ENCODE results near the gene EVA1A. TPM values are rescaled to one million over a fixed set of nuclear protein-coding genes. Genes with fewer than 3 reads are reported as not detected.
A peak's percentile ranks its signal among the peaks of the same experiment; 100 is the strongest.

The EVA1A gene
- total RNA-seq, 2 experiments from 2014 or later = not detected

DNA sequence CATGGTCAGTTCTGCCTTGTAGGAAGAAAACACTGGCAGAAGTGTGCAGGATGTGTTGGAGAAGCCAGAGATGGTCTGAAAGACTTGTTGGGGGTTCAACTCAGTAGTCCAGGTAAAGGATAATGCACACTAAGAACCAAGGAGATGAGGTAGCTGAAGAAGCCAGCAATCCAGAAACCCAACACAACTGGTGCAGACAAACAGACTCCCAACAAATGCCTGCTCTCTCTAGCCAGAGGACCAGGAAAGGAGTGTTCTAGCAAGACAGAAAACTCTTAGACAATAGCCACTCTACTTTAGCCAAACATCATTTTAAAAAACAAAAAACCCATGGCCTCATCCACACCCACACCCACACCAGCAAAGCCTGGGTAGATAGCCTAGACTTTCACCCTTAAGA is 33.9 kb downstream of the EVA1A start:
- CTCF ChIA-PET = interaction anchor here (0.8 kb wide), 1 partner anchor 82 kb away, joined by 3 read pairs; no protein-coding TSS in a partner anchor
- Mint-ChIP-seq H3K27ac (no peak overlapping the region), H3K9me3 (no peaks in the 10 kb centered on the region), H3K4me1 (ENCODE audit: low read depth) (no peaks in the 10 kb centered on the region), H3K4me3 (no peak overlapping the region), H3K36me3 (ENCODE audit: low read depth) (no peaks in the 10 kb centered on the region), H3K27me3 (ENCODE audit: low read depth) (peaks cover 16% of the 10 kb centered on the region)
- intact Hi-C loops (cut with micrococcal nuclease) = no loop called here
- no peak for DNase-seq

DNA sequence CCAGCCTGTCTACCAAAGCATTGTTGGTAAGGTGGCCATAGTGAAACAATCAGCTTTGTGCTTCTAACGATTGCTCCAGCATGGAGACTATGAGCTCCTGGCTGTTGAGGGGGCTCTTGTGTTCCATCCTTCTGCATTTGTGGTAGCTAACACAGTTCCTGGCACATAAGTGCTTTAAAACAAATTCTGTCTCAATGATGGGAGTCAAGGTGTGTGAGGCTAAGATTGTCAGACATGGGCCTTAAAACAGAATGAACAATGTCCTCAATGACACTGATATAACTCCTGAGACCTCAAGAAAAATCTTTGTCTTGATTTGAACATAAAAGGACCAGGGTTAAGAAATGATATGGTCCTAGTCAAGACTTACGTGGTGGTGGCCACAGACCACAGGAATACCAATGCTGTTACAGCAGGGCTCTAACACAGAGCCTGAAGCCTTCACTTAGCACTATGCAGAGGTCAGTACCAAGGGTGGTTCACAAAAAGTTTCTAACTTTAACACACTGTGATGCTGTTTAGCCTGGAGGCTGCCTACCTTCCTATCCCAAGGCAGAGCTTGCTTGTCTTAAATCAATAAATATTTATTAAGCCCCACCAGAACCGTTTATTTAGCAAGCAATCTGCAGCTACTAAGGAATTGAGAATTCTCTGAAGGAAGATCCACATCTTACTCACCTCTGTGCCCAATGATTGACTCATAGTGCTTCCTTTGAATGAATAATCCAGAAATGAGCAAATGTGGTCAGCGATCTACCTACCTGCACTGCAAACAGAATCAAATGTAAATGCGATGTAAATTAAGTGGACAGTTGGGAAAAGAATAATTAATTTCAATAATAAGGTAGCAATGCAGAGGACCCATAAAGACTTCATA is 35.1 kb downstream of the EVA1A start:
- Mint-ChIP-seq H3K27ac (no peak overlapping the region), H3K36me3 (ENCODE audit: low read depth) (no peaks in the 10 kb centered on the region), H3K9me3 (no peaks in the 10 kb centered on the region), H3K4me1 (ENCODE audit: low read depth) (no peaks in the 10 kb centered on the region), H3K4me3 (no peak overlapping the region), H3K27me3 (ENCODE audit: low read depth) (peaks cover 16% of the 10 kb centered on the region)
- intact Hi-C loops (cut with micrococcal nuclease) = no loop called here
- no peak for DNase-seq
- CTCF ChIA-PET = interaction anchor here (0.8 kb wide), 1 partner anchor 83 kb away, joined by 3 read pairs; no protein-coding TSS in a partner anchor

DNA sequence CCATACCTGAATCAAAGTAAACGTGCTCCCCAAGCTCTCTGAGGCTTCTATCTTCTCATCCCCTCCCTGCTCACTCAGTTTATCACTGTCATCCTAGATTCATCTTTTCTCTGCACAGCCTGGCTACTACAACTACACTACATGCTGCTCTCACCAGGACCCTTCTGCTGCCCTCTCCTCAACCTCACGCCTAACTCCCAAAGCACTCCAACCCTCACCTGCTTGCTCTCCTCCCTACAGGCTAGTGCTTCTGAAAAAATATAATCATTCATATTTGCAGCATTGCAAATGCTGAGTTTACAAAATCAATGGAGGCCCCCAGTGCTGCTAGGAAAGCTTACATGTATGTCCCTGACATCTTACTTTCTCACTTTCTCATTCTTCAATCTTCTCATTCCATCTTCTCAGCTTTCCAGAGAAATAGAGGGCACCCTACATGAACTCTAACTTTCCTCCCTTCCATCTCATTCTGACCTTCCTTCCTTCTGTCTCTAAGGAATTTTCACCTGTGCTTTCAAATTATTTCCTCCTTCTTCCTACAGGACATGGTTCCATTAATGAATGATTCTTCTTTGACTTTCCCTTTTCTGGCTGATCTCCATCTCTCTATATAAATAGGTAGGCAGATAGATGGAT is 36.3 kb downstream of the EVA1A start:
- H3K36me3 Mint-ChIP-seq (ENCODE audit: low read depth) = no peaks in the 10 kb centered on the region
- H3K4me3 Mint-ChIP-seq = no peak overlapping the region
- H3K4me1 Mint-ChIP-seq (ENCODE audit: low read depth) = no peaks in the 10 kb centered on the region
- CTCF ChIA-PET = interaction anchor here (0.6 kb wide), 1 partner anchor 86 kb away, joined by 4 read pairs; no protein-coding TSS in a partner anchor
- no peaks in the 10 kb centered on the region for H3K9me3 Mint-ChIP-seq
- intact Hi-C loops (cut with micrococcal nuclease) = no loop called here
- no peak for DNase-seq
- peaks cover 14% of the 10 kb centered on the region for H3K27me3 Mint-ChIP-seq (ENCODE audit: low read depth)
- H3K27ac Mint-ChIP-seq = no peak overlapping the region

DNA sequence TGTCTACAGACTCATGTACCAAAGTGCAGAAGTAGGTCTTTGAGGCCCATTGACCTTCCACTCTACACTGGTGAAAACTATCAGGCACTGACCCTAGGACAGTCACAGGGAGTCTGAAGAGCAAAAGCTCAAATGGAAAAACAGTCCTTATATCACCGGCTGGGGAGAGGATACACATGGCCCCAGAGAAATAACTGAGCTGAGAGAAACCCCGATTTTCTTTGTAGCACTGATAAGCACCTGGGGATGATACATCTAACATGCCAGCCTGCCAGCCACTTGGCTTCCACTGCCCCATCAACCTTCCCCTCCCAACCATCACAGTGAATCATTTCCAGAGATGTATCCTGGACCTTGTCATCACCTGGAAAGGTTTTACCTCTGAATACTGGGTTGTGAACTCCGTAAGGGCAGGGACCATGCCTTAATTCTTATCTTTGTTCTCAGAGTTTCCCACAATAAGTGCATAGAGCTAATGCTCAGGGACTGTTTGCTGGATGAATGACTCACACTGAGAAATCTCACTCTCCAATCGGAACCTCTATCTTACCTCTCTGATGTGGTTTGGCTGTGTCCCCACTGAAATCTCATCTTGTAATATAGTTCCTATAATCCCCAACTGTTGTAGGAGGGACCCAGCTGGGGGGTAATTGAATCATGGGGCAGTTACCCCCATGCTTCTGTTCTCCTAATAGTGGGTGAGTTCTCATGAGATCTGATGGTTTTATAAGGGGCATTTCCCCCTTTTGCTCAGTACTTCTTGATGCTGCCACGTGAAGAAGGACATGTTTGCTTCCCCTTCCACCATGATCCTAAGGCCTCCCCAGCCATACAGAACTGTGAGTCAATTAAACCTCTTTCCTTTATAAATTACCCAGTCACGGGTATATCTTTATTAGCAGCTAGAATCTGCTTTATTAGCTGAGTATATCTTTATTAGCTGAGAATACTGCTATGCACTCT is 37.1 kb downstream of the EVA1A start:
- H3K4me3 Mint-ChIP-seq = no peak overlapping the region
- intact Hi-C loops (cut with micrococcal nuclease) = no loop called here

DNA sequence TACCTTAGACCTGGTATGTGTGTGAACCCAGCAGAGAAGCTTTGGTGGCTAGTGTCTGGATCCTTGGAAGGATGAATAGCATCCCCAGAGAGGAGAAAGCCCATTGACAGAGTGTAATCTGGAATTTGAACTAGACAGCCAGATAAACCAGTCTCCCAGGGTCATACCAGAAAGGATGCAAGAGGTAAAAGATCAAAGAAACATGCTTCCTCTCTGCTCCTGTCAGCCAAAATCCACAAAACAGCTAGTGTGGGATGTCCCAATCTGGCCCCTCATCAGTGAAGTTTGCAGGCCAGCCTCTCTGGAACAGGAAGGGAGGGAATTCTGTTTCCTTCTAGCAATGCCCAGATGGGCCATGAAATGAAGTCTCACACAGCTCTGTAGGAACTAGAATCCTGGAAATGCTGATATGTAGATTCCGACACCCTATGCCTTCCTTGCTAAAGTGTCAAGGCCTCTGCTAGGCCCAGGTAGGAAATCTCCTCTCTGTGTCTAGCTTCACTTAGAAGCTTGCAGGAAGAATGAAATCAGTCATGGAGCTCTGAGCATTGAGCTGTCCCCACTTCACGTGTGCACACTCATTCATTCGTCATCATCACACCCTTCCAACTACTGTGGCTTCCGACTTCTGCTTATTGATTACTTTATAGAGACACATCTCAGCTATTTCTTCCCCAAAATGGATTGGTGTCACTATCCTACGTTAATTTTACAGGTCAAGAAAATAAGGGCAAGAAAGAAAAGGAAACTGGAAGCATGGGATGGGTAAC is 38.0 kb downstream of the EVA1A start:
- intact Hi-C loops (cut with micrococcal nuclease) = no loop called here
- Mint-ChIP-seq H3K4me3 (no peak overlapping the region), H3K4me1 (ENCODE audit: low read depth) (no peaks in the 10 kb centered on the region), H3K9me3 (no peaks in the 10 kb centered on the region), H3K27me3 (ENCODE audit: low read depth) (peaks cover 13% of the 10 kb centered on the region), H3K27ac (no peak overlapping the region), H3K36me3 (ENCODE audit: low read depth) (no peaks in the 10 kb centered on the region)
- CTCF ChIA-PET = no interaction called here
- no peak for DNase-seq

More for the DNA sequence above, 37.1 kb downstream of the EVA1A start:
- no peak overlapping the region for H3K27ac Mint-ChIP-seq
- H3K27me3 Mint-ChIP-seq (ENCODE audit: low read depth) = peaks cover 12% of the 10 kb centered on the region
- no peaks in the 10 kb centered on the region for H3K9me3 Mint-ChIP-seq
- peak; percentile 15 for DNase-seq
- no peaks in the 10 kb centered on the region for H3K4me1 Mint-ChIP-seq (ENCODE audit: low read depth)
- no peaks in the 10 kb centered on the region for H3K36me3 Mint-ChIP-seq (ENCODE audit: low read depth)
- CTCF ChIA-PET = interaction anchor here (0.6 kb wide), 1 partner anchor 87 kb away, joined by 4 read pairs; no protein-coding TSS in a partner anchor

DNA sequence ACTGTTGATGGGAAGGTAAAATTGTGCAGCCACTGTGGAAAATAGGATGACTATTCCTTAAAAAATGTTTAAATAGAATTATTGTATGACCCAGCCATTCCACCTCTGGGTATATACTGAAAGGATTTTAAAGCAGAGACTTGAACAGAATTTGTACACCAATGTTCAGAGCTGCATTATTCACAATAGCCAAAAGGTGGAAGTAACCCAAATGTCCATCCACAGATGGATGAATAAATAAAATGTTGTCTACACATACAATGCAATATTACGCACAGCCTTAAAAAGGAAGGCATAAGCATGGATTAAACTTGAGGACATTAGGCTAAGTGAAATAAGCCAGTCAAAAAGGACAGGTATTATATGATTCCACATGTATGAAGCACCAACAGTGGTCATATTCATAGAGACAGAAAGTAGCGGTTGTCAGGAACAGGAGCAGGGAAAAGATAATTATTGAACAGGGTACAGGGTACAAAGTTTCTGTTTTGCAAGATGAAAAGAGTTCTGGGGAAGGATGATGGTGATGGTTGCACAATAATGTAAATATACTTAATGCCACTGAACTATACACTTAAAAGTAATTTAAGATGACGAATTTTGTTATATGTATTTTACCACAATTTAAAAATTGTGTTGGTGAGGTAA is 39.4 kb downstream of the EVA1A start:
- intact Hi-C loops (cut with micrococcal nuclease) = no loop called here
- no peak overlapping the region for H3K4me3 Mint-ChIP-seq
- CTCF ChIA-PET = no interaction called here
- no peak overlapping the region for H3K27ac Mint-ChIP-seq
- no peaks in the 10 kb centered on the region for H3K36me3 Mint-ChIP-seq (ENCODE audit: low read depth)
- DNase-seq = no peak
- peaks cover 8% of the 10 kb centered on the region for H3K27me3 Mint-ChIP-seq (ENCODE audit: low read depth)
- no peaks in the 10 kb centered on the region for H3K9me3 Mint-ChIP-seq
- H3K4me1 Mint-ChIP-seq (ENCODE audit: low read depth) = no peaks in the 10 kb centered on the region

DNA sequence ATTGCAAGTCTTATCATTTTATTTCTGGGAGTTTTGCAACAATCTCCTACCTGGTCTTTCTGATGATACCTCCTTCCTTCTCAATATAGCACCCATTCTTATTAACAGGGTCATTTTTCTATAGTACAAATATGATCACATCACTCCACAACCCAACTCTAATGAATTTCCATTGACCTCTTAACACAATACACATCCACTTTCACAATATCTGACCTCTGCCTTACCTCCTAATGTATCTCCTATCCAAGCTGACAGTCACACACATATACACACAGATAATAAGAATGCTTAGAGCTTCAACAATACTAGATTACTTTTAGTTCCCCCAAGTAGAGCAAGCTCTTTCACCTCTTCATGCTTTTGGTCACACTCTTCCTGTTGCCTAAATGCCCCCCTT is 40.9 kb downstream of the EVA1A start:
- H3K27ac Mint-ChIP-seq = no peak overlapping the region
- intact Hi-C loops (cut with micrococcal nuclease) = no loop called here
- H3K4me1 Mint-ChIP-seq (ENCODE audit: low read depth) = no peaks in the 10 kb centered on the region
- no peaks in the 10 kb centered on the region for H3K36me3 Mint-ChIP-seq (ENCODE audit: low read depth)
- peaks cover 8% of the 10 kb centered on the region for H3K27me3 Mint-ChIP-seq (ENCODE audit: low read depth)
- no peak for DNase-seq
- CTCF ChIA-PET = interaction anchor here (1.2 kb wide), 1 partner anchor 89 kb away, joined by 3 read pairs; no protein-coding TSS in a partner anchor
- H3K4me3 Mint-ChIP-seq = no peak overlapping the region
- H3K9me3 Mint-ChIP-seq = no peaks in the 10 kb centered on the region

DNA sequence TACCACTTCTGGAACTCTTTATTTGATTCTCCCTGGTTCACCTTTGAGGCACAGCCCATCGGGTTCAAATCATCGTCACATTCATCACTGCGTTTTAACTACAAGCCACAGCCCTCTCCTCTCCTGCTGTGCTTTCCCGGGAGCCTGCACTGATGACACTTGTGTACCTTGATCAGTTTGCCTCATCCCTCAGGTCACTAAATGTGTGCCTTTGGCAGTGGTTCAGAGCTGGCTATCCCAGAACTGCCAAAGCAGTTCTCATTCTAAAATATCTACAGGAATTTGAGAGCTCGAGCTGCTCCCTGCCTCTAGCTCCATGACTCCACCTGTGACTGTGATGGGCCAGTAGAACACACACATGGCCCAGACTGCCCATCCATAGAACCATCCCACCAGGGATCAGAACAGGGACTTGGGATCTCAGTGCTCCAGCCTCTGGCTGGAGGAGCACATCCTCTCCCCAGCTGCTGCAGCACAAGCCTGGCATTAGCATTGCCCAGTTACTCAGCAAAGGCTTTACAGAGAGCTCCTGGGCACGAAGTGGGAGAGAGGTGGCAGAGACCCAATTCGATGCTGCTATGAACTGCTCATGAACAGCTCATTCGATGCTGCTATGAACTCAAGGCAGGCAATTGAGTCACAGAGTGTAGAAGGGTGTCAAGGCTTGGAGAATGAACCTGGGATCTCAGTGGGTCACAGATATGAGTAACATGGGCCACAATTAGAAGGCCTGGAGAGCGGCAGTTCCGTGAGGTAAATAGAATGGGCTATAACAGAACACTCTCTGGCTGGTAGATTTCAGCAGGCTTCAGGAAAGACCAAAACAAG is 41.9 kb downstream of the EVA1A start:
- no peaks in the 10 kb centered on the region for H3K9me3 Mint-ChIP-seq
- H3K4me1 Mint-ChIP-seq (ENCODE audit: low read depth) = no peaks in the 10 kb centered on the region
- CTCF ChIA-PET = interaction anchor here (0.7 kb wide), 1 partner anchor 91 kb away, joined by 3 read pairs; no protein-coding TSS in a partner anchor
- DNase-seq = no peak
- H3K4me3 Mint-ChIP-seq = no peak overlapping the region
- intact Hi-C loops (cut with micrococcal nuclease) = no loop called here
- H3K27me3 Mint-ChIP-seq (ENCODE audit: low read depth) = peaks cover 7% of the 10 kb centered on the region
- H3K27ac Mint-ChIP-seq = no peak overlapping the region
- H3K36me3 Mint-ChIP-seq (ENCODE audit: low read depth) = no peaks in the 10 kb centered on the region

DNA sequence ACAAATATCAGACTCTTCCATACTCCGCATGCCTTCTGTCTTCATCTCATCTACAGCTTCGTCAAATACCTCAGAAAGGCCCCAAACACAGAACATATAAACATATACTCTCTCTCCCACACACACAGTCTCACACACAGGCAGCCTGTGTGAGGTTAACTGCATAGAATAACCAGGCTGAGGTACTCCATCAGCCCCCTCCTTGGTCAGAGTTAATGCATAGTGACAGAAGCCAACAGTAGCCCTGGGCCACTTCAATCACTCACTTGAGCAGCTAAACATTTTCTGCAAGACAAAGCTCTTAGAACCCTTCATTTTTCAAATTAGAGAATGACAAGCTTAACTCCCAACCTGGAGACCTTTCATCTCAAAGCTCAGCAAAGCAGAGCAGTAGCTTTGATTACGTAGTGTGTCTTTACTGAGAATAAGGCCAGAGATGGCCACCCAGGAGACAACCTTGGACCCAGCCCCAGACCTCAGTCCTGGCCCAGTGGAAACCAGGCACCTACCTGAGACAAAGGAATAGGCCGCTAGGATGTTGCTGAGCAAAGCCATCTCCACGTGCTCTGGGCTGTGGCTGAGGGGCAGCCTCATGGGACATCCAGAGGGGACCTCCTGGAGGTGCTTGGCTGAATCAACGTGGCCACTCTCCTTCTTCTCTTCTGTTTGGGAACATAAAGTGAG is 43.0 kb downstream of the EVA1A start:
- CTCF ChIA-PET = no interaction called here
- H3K36me3 Mint-ChIP-seq (ENCODE audit: low read depth) = no peaks in the 10 kb centered on the region
- no peaks in the 10 kb centered on the region for H3K4me1 Mint-ChIP-seq (ENCODE audit: low read depth)
- no peak overlapping the region for H3K27ac Mint-ChIP-seq
- no peak for DNase-seq
- H3K4me3 Mint-ChIP-seq = no peak overlapping the region
- peaks cover 4% of the 10 kb centered on the region for H3K9me3 Mint-ChIP-seq
- H3K27me3 Mint-ChIP-seq (ENCODE audit: low read depth) = peaks cover 5% of the 10 kb centered on the region
- intact Hi-C loops (cut with micrococcal nuclease) = no loop called here

All from activated naive CD4-positive, alpha-beta T cell treated with anti-CD3 and anti-CD28 coated beads for 36 hours (primary cell).